Left lobe of liver (tissue), 2 donors: ENCODE measurements around the gene MMADHC. TPM values are rescaled to one million over a fixed set of nuclear protein-coding genes. Genes with fewer than 3 reads are reported as not detected.
"Not testable (repeated sequence)": the region's sequence is repeated elsewhere in the genome, so short reads cannot be mapped to it uniquely, and the experiment has no call there.

ENCODE experiments used
- ATAC-seq: fragments of 200-7000 bp; cut with Tn5 transposase; one replicate; pipeline ENCODE4 v1.9.1; 2020; ENCODE audit warnings: mild to moderate bottlenecking, moderate library complexity
- DNase-seq: peaks from one replicate; pipeline ENCODE4 v3.0.0-alpha.2; 2020; ENCODE audit warnings: low spot score
- total RNA-seq: library from RNA; stranded (reverse); gene quantifications from one replicate; pipeline ENCODE4 v1.2.1, GENCODE V29; 2021
- donor health status: DM: no; HTN: no; CAD: no; lungs with moderate emphysema.
- donor health status: DM: no; HTN: yes; CAD: no.

The MMADHC gene
- total RNA-seq, 1 donor from 2014 or later = 67.1 TPM

DNA sequence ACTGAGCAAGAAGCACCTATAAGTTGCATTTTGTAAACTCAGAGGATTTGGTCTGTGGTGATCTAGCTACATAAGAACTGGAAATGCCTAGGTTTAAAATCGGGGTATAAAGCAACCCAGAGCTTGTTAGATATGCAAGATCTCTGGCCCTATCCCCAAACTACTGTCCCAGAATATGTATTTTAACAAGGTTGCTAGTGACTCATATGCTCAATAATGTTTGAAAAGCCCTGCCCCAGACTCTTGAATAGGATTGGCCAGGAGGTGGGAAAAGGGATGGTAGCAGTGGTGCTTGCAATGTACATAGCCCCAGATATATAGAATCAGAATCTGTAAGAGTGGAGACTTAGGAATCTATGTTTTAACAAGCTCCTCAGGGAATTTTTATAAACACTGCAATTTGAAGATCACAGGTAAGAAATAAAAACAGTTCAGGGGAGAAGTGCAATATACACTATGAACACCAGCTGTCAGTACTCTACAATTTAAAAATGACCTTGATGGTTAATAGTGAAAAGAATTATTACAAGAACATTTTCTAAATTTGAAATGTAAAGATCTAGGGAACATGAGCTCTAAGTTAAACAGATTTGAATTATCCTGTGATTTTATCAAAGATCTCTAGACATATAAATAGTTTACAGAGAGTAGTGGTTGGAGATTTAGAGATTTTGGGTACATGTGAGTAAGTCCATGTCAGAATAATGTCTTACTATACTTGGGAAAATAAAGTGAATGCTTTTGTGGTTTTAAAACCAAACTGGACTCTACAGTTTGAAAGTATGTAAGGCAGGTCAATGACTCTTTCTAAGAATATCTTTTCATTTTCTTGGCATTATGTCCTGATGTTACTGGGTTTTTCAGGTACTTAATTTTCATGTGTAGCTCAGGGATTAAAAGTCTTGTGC is 7.7 kb upstream of the MMADHC start:
- ATAC-seq (no peak), DNase-seq (no peak)

DNA sequence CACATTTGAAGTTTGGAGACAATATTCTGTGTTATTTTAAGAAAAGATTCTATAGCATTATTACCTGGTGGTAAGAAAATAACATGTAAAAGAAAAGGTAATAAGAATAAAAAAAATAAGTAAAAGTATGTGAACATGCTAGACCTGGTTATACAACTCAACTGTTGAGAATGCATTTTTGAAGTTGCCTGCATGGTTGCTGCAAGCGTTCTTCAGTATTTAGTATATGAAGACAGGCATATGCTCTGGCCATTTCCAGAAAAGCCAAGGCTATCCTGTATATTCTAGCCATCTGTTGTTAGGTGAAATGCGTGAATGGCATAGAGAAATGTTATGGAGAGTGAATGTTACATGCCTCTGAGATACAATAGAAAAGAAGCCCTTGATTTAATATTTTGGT is 6.8 kb upstream of the MMADHC start:
- DNase-seq (no peak), ATAC-seq (no peak)

DNA sequence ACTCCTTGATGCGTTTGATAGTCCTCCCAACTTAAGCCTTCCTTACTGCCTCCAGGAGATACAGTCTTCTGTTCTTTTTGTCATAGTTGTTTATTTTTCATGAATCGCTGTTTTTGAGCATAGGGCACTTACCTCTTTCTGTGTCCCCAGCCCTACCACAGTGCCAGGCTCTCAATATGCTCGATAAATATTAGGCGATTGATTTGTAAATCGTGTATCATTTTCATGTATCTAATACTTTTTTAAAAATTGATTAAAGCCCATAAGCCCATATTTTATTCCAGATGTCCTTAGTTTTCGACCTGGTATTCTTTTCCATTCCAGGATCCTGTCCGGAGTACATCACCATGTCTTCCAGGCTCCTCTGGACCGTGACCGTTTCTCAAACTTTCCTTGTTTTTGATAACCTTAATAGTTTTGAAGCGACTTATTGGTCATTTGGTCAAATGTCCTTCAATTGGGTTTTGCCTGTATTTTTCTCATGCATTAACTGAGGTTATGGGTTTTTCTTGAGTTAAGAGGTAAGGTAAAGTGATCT is 444 bp upstream of the MMADHC start:
- ATAC-seq (no peak), DNase-seq (no peak)

- no peak for DNase-seq
- ATAC-seq = no peak
These were observed 716 bp downstream of the MMADHC start for GRCh38 chr2:149586898-149587219.

- DNase-seq = no peak
- ATAC-seq = no peak
These were observed 1.5 kb downstream of the MMADHC start for GRCh38 chr2:149586063-149586462.

- ATAC-seq (peak; percentile 5), DNase-seq (no peak)
These were observed 2.2 kb downstream of the MMADHC start for GRCh38 chr2:149585166-149585885.

DNA sequence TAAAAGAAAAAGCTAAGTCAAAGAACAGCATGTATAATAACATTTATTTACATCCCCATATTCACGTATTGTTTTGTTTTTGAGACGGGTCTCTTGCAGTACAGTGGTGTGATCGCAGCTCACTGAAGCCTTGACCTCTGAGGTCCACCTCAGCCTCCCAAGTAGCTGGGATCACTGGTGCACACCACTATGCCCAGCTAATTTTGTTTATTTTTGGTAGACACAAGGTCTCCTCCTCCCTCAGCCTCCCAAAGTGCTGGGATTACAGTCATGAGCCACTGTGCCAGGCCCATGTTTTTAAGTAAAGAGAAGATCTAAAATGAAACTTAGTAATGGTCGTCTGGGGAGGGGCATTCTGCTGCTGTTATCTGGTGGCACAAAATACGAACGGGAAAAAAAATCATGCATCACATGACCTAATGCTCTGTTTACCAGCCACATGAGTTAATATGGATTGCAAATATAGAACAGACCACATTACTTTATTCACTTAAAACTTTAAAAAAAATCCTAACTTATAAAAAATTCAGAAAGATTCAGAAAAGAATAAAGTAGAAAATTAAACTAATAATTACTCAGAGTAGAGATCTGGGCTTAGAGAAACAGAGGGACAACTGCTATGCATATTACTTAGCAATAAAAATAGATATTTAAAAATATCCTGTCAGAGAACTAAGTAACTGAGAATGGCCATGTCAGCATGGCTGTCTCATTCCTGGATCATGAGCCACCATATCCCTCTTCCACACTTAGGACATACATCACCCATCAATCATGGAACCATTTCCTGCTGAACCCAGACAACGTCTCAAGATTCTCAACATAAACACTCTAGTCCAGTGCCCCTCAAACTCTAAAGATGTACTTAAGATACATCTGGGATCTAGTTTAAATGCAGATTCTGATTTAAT is 7.3 kb downstream of the MMADHC start:
- no peak for DNase-seq
- peak; percentile 25 for ATAC-seq

DNA sequence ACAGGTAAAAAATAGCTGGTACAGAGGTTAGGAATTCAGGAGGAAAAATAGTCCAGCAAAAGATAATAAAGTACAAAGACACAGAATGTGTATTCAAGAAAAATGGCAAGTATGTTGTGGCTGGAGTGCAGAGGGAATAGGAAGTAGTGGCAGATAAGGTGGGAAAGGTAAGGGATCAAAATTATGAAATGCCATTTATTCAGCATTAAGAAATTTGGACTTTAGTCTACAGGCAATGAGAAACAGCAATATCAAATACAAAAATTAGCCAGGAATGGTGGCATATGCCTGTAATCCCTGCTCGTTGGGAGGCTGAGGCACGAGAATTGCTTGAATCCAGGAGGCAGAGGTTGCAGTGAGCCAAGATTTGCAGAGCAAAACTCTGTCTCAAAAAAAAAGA is 10.3 kb downstream of the MMADHC start:
- peak; percentile 56 for ATAC-seq
- DNase-seq = no peak

DNA sequence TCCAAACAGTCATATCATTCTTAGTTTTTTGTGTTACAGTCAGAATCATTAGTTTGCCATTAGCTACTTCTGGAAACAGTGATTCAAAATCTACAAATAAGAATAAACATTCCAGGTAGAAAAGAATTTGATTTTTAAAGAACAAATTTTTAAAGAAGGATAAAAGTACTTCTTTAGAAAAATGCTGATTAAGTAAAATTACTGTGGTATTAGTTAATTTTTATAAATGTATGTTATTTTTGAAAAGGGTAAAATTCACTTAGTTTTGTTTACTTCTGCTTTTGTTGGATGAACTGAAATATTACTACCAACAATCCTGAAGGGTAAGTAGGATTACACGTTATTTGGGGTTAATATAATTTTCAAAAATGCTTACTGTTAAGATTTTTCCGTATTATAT is 11.8 kb downstream of the MMADHC start:
- ATAC-seq = no peak
- DNase-seq = no peak

DNA sequence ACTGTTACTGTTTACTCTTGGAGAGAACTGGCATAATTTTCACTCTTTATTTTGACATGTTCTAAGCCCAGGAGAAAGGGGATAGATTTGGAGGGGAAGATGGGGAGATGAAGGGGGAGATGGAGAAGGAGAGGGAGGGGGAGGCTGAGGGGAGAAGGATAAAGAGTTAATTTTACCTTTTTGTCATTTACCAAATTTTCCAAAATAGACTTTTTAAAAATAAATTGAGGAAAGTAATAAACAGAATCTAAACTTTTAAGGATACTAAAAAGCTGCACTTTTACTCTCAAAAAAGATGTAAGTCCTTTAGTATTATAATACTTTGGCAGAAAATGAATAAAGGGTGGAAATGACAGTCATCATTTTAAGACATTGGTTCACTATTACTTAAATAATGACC is 12.3 kb downstream of the MMADHC start:
- DNase-seq = no peak
- ATAC-seq = no peak

DNA sequence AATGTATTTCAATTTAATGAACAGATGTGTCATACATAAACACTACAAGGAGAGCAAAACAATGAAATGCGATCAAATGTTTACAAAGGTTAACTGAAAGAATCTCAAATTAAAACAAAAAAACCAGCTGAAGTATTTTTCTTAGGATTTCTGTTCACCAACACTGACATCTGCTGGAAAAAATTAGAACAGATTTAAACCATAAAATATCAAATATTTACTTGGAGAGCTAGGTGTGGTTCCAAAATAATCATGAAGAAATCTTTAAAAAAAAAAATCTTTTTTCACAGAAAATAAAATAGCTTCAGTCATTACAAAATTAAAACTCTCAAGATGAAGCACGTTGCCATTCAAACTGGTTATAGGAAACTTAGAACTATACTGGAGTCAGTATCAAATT is 13.8 kb downstream of the MMADHC start:
- peak; percentile 34 for ATAC-seq
- DNase-seq = no peak

DNA sequence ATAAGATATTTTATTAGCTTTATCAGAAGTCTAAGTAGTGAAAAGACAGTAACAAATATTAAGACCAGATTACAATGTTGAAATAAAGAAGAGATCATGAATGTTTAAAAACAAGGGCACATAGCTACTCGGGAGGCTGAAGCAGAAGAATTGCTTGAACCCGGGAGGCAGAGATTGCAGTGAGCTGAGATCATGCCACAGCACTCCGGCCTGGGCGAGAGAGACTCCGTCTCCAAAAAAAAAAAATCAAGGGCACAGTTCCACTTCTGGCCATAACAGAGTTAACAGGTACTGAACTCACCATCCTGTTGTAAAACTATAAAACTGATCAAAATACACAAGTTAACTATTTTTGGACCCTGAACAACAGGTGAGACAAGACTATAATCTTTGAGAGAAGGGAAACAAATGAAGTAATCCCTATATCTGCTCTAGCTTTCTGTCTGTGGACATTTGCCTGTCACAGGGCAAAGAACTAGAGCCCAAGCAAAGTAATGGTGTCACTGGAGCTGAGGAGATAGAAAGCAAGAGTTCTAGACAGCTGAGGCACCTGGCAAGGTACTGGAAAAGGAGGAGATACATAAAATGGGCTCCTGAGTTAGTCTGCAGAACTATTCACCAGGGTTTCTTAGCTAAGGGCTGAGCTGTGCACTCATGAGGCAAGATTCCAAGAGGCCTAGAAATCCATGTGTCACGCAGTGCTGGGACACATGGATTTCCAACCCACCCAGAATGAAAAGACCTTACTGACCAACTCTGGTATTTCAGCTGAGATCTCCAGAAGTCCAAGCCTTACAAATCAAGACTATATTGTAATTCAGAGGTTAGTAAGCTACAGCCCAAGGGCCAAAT is 15.2 kb downstream of the MMADHC start:
- ATAC-seq = peak; percentile 46

DNA sequence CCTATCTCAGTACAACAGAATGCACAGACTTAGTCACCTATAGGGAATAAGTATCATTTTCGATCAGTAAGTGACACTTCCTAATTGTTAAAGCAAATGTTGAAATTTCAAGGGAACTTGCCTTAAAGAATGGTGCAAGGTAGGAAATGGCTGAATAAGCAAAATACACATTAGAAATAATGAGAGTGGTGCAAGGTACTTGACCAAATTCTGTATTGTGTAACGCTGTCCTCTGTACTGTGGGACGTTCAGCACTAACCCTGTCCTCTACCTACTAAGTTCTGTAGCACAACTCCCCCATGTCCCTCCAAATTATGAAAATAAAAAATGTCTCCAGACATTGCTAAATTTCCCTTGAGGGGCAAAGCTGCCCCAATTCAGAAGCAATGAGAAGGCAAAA is 19.4 kb downstream of the MMADHC start:
- ATAC-seq = peak; percentile 94
- DNase-seq = peak; percentile 59

More for the DNA sequence above, 15.2 kb downstream of the MMADHC start:
- no peak for DNase-seq

- no peak for ATAC-seq
- no peak for DNase-seq
These were observed 20.9 kb downstream of the MMADHC start for GRCh38 chr2:149566652-149567051.

GRCh38 chr2:149565625-149566024 is 21.9 kb downstream of the MMADHC start:
- not testable (repeated sequence) for DNase-seq, ATAC-seq

DNA sequence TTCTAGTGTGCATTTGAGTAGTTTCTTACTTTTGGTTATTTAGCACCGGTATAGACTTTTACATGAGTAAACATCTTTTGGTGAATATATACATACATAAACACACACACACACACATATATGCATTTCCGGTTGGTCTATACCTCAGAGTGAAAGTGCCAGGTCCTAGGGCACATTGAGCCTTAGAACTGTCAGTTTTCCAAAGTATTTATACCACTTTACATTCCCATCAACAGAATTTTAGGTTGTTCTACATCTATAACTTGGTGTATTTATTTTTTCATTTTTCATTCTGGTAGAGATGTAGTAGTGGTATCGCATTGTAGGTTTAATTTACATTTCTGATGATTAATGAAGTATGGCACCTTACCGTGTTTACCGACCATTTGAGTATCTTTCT is 22.6 kb downstream of the MMADHC start:
- DNase-seq (no peak), ATAC-seq (no peak)

GRCh38 chr2:149564097-149564496 is 23.5 kb downstream of the MMADHC start:
- no peak for DNase-seq
- no peak for ATAC-seq

DNA sequence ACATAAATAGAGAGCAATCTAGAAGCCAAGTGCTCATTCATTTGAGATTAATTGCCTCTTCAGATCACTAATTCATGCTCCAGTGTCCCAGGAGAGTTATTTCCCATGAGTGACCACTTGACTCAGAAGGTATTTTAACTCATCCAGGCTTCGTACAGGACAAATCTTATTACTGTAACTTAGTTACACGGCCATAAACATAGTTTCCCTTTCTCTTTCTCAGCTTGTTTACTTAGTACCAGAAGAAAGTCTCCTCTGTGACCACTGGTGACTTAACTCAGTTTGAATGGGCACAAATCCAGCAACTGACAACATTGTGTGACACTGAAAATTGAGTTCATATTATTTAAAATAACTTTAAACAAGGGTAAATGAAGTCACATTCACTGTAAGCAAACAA is 25.3 kb downstream of the MMADHC start:
- no peak for DNase-seq
- peak; percentile 76 for ATAC-seq

DNA sequence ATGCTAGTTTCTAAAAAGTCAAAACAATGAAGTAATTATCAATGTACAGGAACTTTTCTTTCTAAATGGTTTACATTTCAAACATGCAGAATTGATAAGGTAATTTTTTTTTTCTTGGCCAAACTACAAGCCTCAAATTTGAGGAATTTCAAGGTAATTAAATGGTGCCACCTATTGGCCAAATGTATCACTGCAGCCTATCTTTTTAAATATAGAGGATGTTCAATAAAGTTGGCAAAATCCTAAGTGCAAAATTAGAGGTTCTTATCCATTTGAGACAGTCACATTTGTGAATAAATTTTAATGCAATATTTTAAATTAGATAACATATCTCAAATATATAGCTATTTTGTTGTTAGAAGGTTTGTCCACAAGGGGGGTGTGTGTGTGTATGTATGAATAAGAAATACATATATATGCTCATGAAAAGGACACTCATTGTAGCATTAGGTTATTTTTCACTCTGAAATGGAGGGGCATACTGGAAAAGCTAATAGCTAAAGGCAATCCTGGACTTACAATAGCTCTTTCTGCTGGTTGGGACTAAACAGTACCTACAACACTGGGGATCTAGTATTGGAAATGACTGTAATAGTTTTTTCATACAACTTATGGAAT is 26.2 kb downstream of the MMADHC start:
- no peak for DNase-seq
- ATAC-seq = peak; percentile 84
